ENCODE results near the gene WIPF1. TPM values are rescaled to one million over a fixed set of nuclear protein-coding genes. Genes with fewer than 3 reads are reported as not detected.

WIPF1 gene
- total and polyA plus RNA-seq, 8 donors: 4.7 to 26.8 (median 6.2) TPM

DNA sequence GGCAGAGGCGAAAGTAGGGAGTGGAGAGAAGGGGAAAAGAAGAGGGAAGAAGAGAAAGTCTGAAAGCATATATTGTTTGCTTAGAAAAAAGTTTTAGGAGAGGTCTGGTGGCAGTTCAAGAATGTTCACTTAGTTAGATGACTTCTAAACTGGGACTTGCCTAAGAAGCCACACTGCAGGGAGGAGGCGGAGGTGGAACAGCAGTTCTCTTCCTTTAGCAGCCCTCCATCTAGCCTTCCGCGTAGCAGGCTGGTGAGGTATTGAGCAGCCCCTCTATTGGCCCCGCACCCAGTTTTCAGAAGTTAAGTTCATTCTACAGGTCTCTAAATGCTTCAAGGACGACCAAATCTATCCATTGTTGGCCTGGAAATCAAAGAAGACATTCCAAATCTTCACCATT, 31.9 kb upstream of the WIPF1 start:
- Histone ChIP-seq H3K9me3 (no peaks in the 10 kb centered on the region), H3K27ac (no peak overlapping the region), H3K4me1 (peaks cover 0 to 5% (median 0%) of the 10 kb centered on the region in 3 donors), H3K4me3 (no peak overlapping the region), H3K36me3 (no peaks in the 10 kb centered on the region), H3K27me3 (no peaks in the 10 kb centered on the region)
- 88 to 92% methylated on average over 6 of the region's 6 CpGs for WGBS, 2 donors
- DNase-seq (no peak), FAIRE-seq (no peak), ATAC-seq (no peak)
- intact Hi-C loops (cut with DNase I): no loop called here
- TF ChIP-seq, protein P1, sequence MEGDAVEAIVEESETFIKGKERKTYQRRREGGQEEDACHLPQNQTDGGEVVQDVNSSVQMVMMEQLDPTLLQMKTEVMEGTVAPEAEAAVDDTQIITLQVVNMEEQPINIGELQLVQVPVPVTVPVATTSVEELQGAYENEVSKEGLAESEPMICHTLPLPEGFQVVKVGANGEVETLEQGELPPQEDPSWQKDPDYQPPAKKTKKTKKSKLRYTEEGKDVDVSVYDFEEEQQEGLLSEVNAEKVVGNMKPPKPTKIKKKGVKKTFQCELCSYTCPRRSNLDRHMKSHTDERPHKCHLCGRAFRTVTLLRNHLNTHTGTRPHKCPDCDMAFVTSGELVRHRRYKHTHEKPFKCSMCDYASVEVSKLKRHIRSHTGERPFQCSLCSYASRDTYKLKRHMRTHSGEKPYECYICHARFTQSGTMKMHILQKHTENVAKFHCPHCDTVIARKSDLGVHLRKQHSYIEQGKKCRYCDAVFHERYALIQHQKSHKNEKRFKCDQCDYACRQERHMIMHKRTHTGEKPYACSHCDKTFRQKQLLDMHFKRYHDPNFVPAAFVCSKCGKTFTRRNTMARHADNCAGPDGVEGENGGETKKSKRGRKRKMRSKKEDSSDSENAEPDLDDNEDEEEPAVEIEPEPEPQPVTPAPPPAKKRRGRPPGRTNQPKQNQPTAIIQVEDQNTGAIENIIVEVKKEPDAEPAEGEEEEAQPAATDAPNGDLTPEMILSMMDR (IDR thresholded peaks at IDR 0.05): no peak

DNA sequence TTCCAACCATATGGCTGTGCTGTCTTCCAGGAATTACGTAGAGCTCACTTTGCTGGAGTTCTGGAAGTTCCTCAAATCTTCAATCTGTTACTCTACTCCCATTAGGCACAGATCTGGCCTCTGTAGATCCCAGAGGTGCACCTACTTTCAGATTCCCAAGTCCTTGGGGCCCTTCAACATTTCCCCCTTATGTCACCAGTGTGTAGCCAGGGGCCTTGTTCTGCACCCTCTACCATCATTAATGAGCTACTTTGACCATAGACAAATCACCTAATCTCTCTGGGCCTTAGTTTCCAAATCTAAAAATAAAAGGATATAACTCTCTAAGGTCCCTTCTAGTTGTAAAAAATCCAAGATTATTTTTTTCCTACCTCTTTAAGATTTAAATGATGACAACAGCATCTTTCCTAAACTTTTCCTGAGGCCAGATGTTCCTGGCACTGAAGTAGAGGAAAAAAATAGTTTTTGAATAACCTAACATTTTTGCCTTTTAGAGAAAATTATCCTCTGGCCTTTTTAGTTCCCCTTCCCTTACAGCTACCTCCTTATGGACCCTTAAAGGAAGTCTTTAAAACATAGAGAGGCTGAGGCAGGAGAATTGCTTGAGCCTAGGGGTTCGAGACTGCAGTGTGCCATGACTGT, 31.0 kb upstream of the WIPF1 start:
- no peak for DNase-seq
- TF ChIP-seq, protein P1 (IDR thresholded peaks at IDR 0.05): no peak
- H3K27ac ChIP-seq: no peak overlapping the region
- no peaks in the 10 kb centered on the region for H3K36me3 ChIP-seq
- no peak for ATAC-seq
- no peak for FAIRE-seq
- H3K27me3 ChIP-seq: no peaks in the 10 kb centered on the region
- H3K4me3 ChIP-seq: no peak overlapping the region
- H3K4me1 ChIP-seq: peaks cover 0 to 8% (median 0%) of the 10 kb centered on the region in 3 donors
- 90 to 98% methylated on average over 2 of the region's 2 CpGs for WGBS, 2 donors
- intact Hi-C loops (cut with DNase I): no loop called here
- no peaks in the 10 kb centered on the region for H3K9me3 ChIP-seq

DNA sequence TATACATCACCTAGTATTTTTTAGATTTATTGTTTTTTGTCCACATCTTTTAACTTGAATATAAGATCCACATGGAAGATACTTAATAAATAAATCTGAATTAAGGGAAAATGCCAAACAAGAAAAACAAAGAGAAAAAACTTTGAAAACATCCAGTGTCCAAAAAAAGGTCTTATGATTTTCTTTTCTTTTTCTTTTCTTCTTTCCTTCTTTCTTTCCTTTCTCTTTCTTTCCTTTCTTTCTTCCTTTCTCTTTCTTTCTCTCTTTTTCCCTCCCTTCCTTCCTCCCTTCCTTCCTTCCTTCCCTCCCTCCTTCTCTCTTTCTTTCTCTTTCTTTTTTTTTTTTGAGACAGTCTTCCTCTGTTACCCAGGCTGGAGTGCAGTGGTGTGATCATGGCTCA, 29.6 kb upstream of the WIPF1 start:
- H3K4me1 ChIP-seq: peaks cover 0 to 12% (median 5%) of the 10 kb centered on the region in 3 donors
- TF ChIP-seq, protein P1 (IDR thresholded peaks at IDR 0.05): no peak
- H3K9me3 ChIP-seq: no peaks in the 10 kb centered on the region
- DNase-seq (no peak), FAIRE-seq (no peak), ATAC-seq (no peak)
- H3K27ac ChIP-seq: no peak overlapping the region
- H3K4me3 ChIP-seq: no peak overlapping the region
- intact Hi-C loops (cut with DNase I): no loop called here
- no peaks in the 10 kb centered on the region for H3K36me3 ChIP-seq
- no peaks in the 10 kb centered on the region for H3K27me3 ChIP-seq

- 87 to 92% methylated on average over 7 of the region's 7 CpGs for WGBS, 2 donors
- Histone ChIP-seq H3K27me3 (no peaks in the 10 kb centered on the region), H3K4me1 (peaks cover 0 to 10% (median 5%) of the 10 kb centered on the region in 3 donors), H3K9me3 (no peaks in the 10 kb centered on the region), H3K27ac (no peak overlapping the region), H3K36me3 (no peaks in the 10 kb centered on the region), H3K4me3 (no peak overlapping the region)
- ATAC-seq: no peak
- no peak for DNase-seq
- FAIRE-seq: no peak
- intact Hi-C loops (cut with DNase I): no loop called here
- TF ChIP-seq, protein P1 (IDR thresholded peaks at IDR 0.05): no peak
These were observed 27.4 kb upstream of the WIPF1 start for GRCh38 chr2:174624895-174625430.

DNA sequence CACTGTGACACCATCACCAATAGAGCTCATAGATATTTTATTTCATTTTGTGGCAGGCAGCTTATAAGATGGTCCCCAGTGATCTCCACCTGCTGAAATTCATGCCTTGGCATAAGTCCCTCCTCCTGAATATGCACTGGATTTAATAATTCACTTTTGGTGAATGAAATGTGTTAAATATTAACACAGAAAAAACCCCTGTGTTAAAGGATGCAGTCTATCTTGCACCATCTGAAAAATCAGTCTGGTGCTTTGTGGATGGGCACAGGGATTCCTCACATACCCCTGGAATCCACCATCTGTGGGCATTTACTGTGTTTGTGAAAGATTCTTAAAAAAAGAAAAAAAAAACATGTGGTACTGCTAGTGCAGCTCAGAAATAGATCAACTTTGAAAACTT, 26.1 kb upstream of the WIPF1 start:
- intact Hi-C loops (cut with DNase I): no loop called here
- no peaks in the 10 kb centered on the region for H3K27me3 ChIP-seq
- TF ChIP-seq, protein P1 (IDR thresholded peaks at IDR 0.05): no peak
- no peak for FAIRE-seq
- no peaks in the 10 kb centered on the region for H3K36me3 ChIP-seq
- H3K27ac ChIP-seq: no peak overlapping the region
- peaks cover 0 to 7% (median 5%) of the 10 kb centered on the region in 3 donors for H3K4me1 ChIP-seq
- ATAC-seq: peak in 1 of 4 donors; percentile 54
- no peak for DNase-seq
- no peaks in the 10 kb centered on the region for H3K9me3 ChIP-seq
- no peak overlapping the region for H3K4me3 ChIP-seq
